ENCODE results near the gene BRPF1.

BRPF1 gene

GRCh38 chr3:9692416-9692815, 39.1 kb upstream of the BRPF1 start:
- no peak for DNase-seq
- H3K9me3 ChIP-seq = no peaks in the 10 kb centered on the region
- H3K36me3 ChIP-seq = no peaks in the 10 kb centered on the region
- H3K27me3 ChIP-seq = no peaks in the 10 kb centered on the region
- no peak for TF ChIP-seq CTCF (IDR thresholded peaks at IDR 0.05; ENCODE audit: low read depth, low read length)
- peaks cover 13% of the 10 kb centered on the region for H3K4me1 ChIP-seq
- H3K4me3 ChIP-seq (ENCODE audit: low read depth, low read length) = no peak overlapping the region

GRCh38 chr3:9695345-9695744, 36.2 kb upstream of the BRPF1 start:
- Histone ChIP-seq H3K9me3 (no peaks in the 10 kb centered on the region), H3K4me1 (peaks cover 13% of the 10 kb centered on the region), H3K4me3 (ENCODE audit: low read depth, low read length) (no peak overlapping the region), H3K27me3 (no peaks in the 10 kb centered on the region), H3K36me3 (no peaks in the 10 kb centered on the region)
- DNase-seq = no peak
- no peak for TF ChIP-seq CTCF (IDR thresholded peaks at IDR 0.05; ENCODE audit: low read depth, low read length)

DNA sequence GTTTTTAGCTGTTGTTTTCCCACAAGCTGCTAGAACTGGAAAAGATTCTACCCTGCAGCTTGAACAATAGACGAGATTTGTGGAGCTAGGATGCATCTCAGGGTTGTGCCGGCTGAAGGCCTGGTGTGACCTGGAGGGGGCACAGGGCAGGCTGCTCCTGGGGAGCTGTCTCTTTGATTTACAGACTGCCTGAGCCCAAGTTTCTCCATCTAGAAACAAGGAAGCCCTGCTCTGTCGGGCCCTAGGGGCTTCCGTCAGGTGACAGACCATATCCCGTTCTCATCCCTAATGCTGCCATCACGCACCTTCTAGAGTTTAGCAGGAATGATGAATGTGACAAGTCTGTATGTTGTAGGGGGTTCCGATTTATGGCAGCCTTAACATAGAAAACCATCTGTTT, 35.8 kb upstream of the BRPF1 start:
- no peak for TF ChIP-seq CTCF (IDR thresholded peaks at IDR 0.05; ENCODE audit: low read depth, low read length)
- Histone ChIP-seq H3K36me3 (no peaks in the 10 kb centered on the region), H3K4me3 (ENCODE audit: low read depth, low read length) (no peak overlapping the region), H3K4me1 (peaks cover 9% of the 10 kb centered on the region), H3K27me3 (no peaks in the 10 kb centered on the region), H3K9me3 (no peaks in the 10 kb centered on the region)
- DNase-seq = no peak

GRCh38 chr3:9696480-9697220, 34.9 kb upstream of the BRPF1 start:
- no peak for TF ChIP-seq CTCF (IDR thresholded peaks at IDR 0.05; ENCODE audit: low read depth, low read length)
- peaks cover 3% of the 10 kb centered on the region; the same call in 1 of the 2 replicates for H3K4me1 ChIP-seq
- no peaks in the 10 kb centered on the region for H3K9me3 ChIP-seq
- DNase-seq = no peak
- H3K4me3 ChIP-seq (ENCODE audit: low read depth, low read length) = no peak overlapping the region
- H3K36me3 ChIP-seq = no peaks in the 10 kb centered on the region
- H3K27me3 ChIP-seq = no peaks in the 10 kb centered on the region

DNA sequence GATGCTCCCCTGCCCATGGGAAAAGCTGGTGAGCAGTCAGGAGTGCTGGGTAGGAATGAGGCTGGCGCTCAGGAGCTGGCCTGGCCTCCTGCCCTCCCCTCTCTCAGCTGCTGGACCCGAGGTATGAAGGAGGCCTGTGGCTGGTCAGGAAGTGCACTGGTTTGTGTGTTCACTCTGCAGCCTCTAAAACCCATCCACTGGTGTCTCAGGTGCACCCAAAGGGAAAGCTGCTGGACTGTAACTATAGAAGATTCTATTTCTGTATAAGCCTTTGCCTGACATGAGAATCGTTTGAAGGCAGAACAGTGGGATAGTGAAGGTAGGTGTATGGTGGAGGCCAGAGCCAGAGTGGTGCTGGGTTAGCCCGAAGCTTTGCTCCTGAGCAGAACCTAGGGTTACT, 33.6 kb upstream of the BRPF1 start:
- no peak for TF ChIP-seq CTCF (IDR thresholded peaks at IDR 0.05; ENCODE audit: low read depth, low read length)
- H3K36me3 ChIP-seq = no peaks in the 10 kb centered on the region
- H3K9me3 ChIP-seq = no peaks in the 10 kb centered on the region
- no peak overlapping the region for H3K4me3 ChIP-seq (ENCODE audit: low read depth, low read length)
- no peaks in the 10 kb centered on the region for H3K27me3 ChIP-seq
- no peak for DNase-seq
- no peaks in the 10 kb centered on the region for H3K4me1 ChIP-seq

- Histone ChIP-seq H3K36me3 (no peaks in the 10 kb centered on the region), H3K9me3 (no peaks in the 10 kb centered on the region), H3K4me1 (no peaks in the 10 kb centered on the region), H3K27me3 (no peaks in the 10 kb centered on the region), H3K4me3 (ENCODE audit: low read depth, low read length) (no peak overlapping the region)
- DNase-seq = no peak
- TF ChIP-seq CTCF (IDR thresholded peaks at IDR 0.05; ENCODE audit: low read depth, low read length) = no peak
Measured at GRCh38 chr3:9698293-9698692, 33.2 kb upstream of the BRPF1 start.
